Measurements from ENCODE around the gene DDR2.
"Not testable (repeated sequence)": the region's sequence is repeated elsewhere in the genome, so short reads cannot be mapped to it uniquely, and the experiment has no call there.

DNA sequence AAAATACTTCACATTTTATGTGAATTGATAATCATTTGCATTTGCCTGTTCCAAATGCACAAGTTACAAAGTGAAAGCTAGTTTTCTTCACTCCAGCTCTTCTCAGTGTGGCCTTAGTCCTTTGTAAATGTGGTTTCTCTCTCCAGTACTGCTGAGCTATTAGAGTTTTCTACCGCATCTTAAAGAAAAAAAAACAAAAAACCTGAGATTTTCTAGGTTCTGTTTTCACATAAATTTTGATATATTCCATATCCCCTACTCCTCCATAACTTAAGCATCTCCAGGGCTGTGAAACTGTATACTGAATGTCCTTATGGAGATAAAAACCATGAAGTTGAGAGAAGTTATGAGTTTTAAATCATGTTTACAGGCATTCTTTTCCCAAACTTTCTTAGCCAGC lies 162.0 kb downstream of the DDR2 start:
- TF ChIP-seq, protein P1, sequence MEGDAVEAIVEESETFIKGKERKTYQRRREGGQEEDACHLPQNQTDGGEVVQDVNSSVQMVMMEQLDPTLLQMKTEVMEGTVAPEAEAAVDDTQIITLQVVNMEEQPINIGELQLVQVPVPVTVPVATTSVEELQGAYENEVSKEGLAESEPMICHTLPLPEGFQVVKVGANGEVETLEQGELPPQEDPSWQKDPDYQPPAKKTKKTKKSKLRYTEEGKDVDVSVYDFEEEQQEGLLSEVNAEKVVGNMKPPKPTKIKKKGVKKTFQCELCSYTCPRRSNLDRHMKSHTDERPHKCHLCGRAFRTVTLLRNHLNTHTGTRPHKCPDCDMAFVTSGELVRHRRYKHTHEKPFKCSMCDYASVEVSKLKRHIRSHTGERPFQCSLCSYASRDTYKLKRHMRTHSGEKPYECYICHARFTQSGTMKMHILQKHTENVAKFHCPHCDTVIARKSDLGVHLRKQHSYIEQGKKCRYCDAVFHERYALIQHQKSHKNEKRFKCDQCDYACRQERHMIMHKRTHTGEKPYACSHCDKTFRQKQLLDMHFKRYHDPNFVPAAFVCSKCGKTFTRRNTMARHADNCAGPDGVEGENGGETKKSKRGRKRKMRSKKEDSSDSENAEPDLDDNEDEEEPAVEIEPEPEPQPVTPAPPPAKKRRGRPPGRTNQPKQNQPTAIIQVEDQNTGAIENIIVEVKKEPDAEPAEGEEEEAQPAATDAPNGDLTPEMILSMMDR (IDR thresholded peaks at IDR 0.05): not testable (repeated sequence)
- TF ChIP-seq POLR2AphosphoS5, POLR2A, EP300 (IDR thresholded peaks at IDR 0.05): not testable (repeated sequence)
